Activated gamma-delta T cell treated with anti-CD3 and anti-CD28 coated beads, Interleukin-2, amount 50 U/mL, for 16 hours (primary cell): ENCODE data around the gene EXOC6B.
"Not testable (repeated sequence)": the region's sequence is repeated elsewhere in the genome, so short reads cannot be mapped to it uniquely, and the experiment has no call there.

Experiments used
- DNase-seq: peaks from one replicate; pipeline ENCODE4 v3.0.0-alpha.2; 2020; ENCODE audit warnings: low read depth

The EXOC6B gene

DNA sequence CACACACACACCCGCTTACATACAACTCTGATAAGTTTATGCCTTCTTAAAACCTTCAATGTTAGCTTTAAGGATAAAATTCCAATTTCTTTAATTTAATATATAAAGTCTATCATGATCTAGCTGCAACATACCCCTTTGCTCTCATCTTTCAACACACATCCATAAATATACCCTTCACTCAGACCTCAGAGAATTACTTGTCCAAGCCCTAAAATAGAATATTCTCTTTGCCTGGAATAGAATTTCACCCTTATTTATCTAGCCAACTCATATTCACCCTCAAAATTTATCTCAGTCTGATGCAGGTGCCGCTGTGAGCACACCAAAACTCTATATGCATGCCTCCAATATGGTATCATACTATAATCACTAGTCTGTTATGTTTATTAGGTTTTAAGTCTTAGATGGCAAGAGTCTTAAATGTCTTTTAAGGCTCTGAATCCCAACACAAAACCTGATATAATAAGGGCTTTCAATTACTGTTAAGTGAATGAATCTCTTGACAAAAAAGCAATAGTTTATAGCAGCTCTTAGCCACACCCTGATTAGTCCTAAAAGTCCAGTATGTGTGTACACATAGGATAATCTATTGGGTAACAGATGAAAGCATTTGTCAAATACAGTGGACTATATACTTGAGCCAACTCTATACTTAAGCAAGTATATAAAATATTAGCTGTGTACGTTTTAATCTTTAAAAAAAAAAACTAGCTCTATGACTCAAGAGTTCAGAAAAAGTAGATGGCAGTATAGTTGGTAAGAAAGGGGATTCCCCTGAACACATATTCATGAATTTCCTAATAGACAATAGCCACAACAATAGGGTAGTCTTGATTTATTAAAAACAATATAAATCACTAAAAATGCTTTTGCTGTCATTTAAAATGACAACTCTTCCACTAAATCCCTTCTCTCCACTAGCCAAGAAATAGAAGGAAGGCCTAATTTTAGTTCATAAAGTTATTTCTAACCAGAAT, 144.5 kb downstream of the EXOC6B start:
- DNase-seq = no peak

DNA sequence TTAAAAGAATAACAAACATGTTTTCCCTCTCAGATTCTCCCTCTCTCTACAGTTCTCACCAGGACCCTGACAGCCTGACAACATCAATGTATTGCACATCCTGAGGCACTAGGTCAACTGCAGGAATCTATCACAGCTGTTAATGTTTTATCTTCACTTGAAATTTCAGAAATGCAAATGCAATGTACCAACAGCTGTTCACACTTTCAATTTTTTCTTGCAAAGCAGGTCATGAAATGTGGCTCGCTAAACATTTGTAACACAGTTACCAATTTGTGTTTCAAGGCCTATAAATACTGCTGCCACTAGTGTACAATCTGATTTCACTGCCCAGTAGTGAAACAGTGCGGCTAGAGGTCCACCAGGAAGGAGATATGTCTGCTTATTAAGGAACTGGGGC, 147.8 kb downstream of the EXOC6B start:
- DNase-seq = no peak

DNA sequence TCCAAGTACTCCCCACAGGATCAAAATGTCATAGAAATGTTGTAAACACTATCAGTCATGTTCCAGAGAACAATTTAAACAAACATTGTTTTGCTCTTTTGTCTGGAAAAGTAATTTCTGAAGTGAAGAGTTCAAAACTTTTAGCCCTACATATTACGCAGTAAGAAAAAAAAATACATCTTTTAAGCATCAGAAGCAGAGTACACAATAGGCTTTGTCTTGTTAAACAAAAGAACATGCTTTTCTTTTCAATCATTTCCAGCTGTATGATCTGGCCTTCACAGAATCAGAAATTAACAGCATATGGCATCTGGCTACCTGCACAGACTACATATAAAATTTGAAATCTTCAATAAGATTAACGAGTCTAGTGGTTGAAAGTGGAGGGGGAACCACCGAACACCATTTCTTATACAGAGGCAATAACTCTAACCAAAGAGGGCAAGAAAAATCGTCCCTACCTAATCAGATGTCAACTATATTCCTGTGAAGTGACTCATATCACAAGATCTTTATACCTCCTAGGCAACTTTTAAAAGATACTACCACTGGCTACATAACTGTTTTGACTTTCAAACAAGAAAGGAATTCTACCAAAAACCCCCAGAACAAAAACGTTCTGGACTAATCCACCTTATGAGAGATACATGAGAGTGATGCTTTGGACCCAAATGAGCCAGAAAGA, 149.3 kb downstream of the EXOC6B start:
- no peak for DNase-seq

DNA sequence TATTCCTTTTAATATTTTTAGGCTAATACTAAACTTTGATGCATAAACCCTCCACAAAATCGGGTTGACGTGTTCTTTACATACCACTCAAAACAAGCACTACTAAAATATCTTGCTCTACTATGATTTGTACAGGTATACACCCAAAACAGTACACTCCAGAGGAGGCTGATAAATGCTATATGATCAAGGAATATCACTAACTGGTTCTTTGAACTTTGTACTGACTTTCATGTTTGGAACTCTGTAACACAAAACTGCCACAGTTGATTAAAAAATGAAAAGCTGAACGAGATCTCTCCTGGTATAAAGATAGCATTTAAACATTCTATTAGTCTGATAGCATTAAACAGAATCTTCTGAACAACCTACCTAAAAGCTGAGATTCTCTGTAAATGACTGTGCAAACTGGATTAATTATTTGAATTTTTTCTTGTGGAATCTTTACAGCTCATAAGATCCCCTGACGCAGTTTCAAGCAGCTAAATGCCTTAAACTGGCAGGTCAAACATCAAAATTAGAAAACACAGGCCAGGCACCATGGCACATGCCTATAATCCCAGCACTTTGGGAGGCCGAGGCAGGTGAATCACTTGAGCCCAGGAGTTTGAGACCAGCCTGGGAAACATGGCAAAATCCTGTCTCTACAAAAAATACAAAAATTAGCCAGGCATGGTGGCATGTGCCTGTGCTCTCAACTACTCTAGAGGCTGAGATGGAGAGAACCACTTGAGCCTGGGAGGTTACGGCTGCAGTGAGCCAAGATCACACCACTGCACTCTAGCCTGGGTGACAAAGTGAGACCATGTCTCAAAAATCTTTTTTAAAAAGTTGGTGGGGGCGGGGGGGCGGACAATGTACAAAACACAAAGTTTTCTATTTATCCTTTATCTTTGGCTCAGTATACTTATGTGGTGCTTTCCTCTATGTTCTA, 150.6 kb downstream of the EXOC6B start:
- DNase-seq = no peak

DNA sequence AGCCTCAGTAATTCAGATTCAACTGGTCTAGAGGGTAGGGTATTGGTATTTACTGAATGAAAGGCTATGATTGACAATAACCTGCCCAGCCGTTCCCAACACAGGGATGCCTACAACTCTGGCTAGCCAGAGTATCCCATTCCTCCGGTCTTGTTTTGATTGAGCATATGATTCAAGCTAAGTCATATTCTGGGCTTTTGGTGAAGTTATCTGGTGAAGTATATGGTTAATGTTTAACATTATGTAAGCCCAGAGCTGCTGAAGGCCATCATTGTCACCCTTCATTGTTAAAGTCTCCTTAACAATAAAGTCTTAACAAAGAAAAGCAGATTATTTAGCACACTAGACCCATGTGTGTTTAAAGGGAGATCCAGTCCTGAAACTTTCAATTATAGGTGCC, 152.6 kb downstream of the EXOC6B start:
- DNase-seq = no peak

DNA sequence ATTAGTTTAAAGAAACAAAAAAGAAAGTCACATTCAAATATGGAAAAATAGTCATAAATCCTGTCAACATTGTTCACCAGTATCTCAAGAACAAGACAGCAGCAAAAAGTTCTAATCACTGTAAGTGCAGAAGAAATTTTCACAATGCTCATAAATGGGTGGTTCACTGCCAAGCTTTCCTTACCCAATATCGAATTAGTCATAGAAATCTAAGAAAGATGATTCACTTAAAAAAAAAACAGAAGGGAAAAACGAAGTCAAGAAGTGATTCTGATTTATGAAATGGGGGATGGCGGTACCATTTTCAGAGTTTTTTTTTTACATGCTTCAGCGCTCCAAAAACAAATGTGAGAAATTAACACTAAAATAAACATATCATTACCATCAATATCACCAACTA, 156.7 kb downstream of the EXOC6B start:
- DNase-seq = no peak

DNA sequence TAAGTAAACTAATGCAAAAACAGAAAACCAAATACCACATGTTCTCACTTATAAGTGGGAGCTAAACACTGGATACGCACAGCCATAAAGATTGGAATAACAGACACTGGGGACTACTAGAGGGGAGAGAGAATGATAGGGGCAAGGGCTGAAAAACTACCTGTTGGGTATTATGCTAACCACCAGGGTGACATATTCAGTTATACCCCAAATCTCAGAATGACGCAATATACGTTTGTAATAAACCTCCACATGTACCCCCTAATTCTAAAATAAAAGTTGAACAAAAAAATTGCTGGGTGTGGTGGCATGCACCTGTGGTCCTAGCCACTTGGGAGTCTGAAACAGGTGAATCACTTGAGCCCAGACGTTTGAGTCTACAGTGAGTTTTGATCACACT, 157.2 kb downstream of the EXOC6B start:
- DNase-seq = no peak

DNA sequence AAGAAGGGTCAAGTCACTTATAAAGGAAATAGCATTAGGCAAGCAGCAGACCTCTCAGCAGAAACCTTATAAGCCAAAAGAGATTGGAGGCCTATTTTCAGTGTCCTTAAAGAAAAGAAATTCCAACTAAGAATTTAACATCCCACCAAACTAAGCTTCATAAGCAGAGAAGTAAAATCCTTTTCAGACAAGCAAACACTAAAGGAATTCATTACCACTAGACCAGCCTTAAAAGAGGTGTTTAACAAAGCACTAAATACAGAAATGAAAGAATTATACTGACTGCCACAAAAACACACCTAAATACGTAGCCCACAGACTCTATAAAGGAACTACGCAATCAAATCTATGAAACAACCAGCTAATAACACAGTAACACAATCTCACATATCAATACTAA, 160.4 kb downstream of the EXOC6B start:
- DNase-seq = no peak

DNA sequence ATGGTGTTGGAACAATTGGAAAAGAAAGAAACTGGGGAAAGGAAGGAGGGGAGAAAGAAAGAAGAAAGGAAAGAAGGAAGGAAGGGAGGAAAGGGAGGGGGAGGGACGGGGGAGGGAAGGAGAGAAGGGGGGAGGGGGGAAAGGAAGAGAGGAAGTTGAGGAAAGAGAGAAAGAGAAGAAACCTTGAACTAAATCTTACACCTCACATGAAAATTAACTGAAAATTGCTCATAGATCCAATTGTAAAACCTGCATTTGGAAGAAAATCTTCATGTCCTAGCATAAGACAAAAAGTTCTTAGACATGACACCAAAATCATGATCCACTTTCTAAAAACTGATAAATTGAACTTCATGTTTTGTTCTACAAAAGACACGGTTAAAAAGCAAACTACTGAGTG, 163.8 kb downstream of the EXOC6B start:
- DNase-seq = no peak

DNA sequence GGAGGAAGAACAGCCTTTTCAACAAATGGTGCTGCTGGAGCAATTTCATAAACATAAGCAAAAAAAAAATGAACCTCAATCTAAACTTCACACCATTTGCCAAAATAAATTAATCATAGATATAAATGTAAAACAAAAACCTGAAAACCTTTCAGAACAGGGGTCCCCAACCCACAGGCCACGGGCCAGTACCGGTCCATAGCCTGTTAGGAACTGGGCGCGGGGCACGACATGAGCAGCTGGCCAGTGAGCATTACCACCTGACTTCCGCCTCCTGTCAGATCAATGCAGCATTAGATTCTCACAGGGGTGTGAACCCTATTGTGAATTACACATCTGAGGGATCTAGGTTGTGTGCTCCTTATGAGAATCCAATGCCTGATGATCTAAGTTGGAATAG, 176.0 kb downstream of the EXOC6B start:
- no peak for DNase-seq

DNA sequence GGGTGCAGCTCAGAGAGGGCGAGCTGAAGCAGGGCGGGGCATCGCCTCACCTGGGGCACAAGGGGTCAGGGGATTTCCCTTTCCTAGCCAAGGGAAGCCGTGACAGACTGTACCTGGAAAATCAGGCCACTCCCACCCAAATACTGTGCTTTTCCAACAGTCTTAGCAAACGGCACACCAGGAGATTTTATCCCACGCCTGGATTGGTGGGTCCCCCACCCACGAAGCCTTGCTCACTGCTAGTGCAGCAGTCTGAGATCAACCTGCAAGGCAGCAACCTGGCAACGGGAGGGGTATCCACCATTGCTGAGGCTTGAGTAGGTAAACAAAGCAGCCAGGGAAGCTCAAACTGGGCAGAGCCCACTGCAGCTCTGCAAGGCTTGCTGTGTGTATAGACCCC, 184.6 kb downstream of the EXOC6B start:
- DNase-seq = not testable (repeated sequence)

DNA sequence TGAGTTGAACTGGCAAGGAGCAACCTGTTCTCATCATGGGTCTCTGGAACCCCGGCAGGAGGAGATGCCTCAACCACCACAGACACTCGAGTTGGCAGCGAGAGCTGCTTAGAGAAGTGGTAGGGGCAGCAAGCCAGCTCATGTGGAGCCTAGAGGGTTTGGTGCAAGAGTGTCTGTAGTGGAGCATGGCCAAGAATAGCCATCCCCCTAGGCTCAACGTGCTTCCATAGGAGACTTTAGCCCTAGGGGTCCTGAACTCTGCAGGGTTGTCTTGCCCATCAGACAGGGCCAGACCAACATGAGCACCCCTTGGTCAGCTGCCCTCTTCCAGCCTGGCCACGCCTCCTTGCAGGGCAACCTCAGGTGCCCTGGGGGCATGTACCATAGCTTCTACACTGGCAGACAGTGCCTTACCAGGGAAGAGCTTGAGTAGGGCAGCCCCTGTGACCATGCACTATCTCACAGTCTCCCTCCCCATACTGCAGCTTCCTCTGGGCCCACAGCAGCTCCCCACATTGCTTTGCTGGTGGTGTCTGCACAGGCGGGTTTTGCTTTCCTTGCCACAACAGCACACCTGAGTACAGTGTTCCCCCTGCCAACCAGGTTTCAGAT, 187.1 kb downstream of the EXOC6B start:
- DNase-seq = no peak

DNA sequence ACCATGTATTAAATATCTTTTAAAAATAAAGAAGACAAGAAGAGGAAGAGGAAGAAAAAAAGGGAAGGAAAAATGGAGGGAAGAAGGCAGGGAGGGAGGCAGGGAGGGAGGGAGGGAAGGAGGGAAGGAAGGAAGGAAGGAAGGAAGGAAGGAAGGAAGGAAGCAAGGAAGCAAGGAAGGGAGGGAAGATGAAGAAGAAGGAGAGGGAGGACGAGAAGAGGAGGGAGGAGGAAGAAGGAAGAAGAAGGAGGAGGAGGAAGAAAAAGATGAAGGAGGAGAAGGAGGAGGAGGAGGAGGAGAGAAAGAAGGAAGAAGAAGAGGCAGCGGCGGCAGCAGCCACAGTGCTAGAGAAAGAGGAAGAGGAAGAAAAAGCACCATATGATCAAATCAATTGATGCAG, 189.6 kb downstream of the EXOC6B start:
- DNase-seq = no peak

DNA sequence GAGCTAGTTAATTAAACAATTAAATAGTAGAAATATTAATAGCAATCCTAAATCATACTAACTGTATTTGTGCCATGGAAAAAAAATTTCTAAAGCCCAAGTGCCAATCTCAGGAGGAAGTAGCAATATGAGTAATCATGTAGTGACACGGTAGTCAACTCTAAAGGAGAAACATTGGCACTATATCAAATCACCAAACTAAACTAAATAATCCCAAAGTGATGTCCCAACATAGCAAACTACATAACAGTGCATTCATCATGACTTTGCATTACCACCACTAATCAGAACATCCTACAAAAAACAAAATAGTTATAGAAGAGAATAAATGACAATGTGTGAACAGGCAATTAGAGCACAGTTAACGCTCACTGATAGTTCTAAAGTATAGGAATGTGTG, 195.1 kb downstream of the EXOC6B start:
- DNase-seq = no peak

DNA sequence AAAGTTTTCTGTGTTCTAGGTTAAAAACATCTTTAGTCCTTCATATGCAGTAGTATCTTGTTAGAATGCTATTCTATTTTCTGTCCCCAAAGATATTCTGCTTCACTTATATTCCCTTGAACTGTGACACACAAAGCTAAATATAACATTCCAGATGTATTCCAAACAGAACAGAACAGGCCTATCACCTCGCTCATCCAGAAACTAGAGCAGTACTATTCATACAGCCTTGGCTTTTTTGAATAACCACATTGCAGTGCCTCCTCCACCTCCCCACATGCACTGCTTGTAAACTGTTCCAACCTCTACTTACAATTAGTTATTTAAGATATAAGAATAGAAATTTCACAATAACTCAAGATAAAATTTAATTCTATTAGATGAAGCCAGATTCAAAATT, 196.8 kb downstream of the EXOC6B start:
- no peak for DNase-seq

DNA sequence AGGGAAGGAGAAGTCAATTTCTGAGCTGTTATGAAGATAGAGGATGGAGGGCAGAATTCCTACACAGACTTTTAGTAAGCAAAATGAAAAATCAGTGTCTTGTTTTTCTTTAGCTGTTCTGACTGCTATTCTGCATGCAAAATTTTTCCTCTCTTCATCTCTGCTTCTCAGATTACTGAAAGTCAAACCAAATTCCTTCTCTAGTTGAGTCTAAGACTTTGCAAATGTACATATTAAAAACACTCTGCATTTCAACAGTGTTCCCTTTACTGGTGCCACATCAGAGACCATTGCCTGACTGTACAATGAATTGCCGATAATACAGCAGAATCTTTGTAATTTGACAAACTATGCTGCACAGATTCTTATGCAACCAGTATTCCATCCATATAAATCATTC, 198.8 kb downstream of the EXOC6B start:
- DNase-seq = no peak

DNA sequence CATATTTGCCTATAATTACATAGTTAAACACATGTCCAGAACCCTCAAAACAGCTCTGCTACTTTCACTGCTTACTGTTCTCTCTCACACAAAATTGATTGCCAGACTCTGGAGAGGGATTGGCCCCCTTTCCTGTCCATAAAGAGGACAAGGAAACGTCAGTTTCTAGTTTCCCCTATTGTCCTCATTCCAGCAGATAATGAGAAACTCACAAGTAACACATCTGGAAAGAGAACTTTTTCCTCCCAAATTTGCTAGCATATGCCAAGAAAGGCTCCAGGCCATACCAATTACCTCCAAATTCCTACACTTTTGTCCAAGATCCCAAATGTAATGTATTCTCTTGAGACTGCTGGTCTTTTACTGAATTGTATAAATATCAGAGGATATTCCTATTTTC, 200.5 kb downstream of the EXOC6B start:
- no peak for DNase-seq

DNA sequence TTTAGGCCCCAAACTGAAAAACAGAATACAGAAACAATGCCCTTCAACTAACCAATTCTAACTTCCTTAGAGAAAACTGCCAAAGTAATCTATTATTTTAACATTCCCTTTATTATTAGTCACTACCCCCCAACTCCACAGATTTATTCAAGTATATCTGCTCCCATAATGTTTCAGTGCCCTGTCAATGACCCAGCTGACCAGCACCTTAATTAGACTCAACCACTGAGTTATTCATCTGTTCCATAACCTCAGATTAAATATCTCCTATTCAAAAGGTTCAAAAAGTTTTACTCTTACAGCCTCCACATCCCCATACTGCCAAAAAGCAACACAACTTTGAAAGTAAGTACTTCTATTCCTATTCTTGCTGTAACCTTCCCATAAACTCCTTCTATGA, 202.4 kb downstream of the EXOC6B start:
- DNase-seq = no peak

DNA sequence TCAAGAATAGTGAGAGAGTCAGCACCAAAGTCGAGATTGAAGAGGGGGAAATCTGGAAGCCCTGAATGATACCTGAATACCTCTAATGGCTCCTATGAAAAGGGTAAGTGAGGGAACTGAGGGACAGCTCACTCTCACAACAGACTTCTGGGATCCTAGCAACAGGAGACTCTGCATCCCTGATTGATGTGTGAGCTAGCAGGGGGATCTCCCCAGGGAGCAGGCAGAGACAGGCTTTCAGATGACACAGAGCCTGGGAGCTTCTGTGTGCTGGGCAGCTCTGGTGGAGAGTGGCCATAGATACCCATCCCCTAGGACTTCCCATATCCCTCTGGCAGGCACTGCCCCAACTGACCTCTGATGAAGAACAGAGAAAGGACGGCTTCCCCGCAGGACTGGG, 206.2 kb downstream of the EXOC6B start:
- no peak for DNase-seq

DNA sequence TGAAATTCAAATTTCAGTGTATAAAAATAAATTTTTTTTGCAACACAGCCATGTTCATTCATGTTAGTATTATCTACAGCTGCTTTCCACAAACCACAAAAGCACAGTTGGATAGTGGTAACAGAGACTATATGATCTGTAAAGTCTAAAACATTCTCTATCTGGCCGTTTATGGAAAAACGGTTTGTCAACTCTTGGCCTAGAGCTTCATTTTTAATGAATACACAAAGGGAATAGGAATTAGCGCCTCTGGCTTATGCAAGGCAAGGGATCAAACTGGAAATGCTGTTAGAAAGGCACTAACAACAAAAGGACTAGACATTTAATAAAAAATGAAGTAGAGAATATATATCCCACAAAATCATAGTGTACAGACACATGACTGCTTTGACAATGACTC, 211.9 kb downstream of the EXOC6B start:
- no peak for DNase-seq

DNA sequence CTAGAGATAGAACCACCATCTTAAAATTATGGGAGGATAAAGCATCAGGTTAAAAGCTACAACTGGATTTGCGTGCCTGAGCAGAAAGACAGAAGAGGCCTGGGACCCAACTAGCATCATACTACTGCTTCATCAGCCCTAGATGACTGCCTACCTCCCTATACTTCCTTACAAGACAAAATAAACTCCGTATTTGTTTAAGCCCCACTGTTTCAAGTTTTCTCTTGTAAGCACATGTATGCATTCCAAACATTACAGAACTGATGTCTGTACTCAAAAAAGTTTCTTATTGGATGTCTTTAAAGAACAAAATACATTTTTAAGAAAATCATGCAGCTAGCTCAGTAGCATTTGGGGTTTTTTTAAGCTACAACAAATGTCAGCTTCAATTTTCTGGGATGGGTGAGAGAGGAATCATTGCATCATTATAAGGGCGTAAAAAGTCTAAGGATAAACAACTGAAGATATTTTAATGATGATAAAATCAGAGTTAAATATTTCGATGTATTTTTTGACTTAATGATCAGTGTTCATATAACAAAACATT, 213.1 kb downstream of the EXOC6B start:
- DNase-seq = no peak

DNA sequence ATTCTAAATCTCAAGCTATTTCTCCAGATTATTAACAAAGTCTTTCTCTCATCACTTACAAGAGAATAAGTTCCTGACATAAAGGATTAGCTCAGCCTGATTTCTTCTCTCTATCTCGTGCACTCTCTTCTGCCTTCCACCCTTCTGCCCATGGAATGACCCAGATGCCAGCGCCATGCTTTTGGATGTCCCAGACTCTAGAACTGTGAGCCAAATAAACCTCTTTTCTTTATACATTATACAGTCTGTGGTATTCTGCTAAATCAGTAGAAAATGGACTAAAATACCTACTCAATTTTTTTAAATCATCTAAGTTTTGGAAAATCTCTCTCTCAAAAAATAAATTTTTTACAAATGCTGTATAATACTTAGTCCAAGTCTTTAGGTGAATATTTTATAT, 218.6 kb downstream of the EXOC6B start:
- no peak for DNase-seq
